ENCODE data around the gene TNFSF8. TPM values are rescaled to one million over a fixed set of nuclear protein-coding genes. Genes with fewer than 3 reads are reported as not detected.

TNFSF8 gene
- total RNA-seq, 1 donor from 2014 or later, result 3.8 TPM

DNA sequence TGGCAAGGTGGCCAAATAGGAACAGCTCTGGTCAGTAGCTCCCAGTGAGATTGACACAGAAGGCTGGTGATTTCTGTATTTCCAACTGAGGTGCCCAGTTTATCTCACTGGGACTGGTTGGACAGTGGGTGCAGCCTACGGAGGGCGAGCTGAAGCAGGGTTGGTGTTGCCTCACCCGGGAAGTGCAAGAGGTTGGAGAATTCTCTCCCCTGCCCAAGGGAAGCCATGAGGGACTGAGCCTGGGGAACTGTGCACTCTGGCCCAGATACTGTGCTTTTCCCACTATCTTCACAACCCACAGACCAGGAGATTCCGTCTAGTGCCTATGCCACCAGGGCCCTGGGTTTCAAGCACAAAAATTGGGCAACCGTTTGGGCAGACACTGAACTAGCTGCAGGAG, 61.0 kb downstream of the TNFSF8 start:
- Histone ChIP-seq H3K27ac (no peak overlapping the region), H3K27me3 (no peaks in the 10 kb centered on the region), H3K4me1 (peaks cover 8% of the 10 kb centered on the region), H3K9me3 (no peaks in the 10 kb centered on the region), H3K4me3 (no peak overlapping the region), H3K36me3 (no peaks in the 10 kb centered on the region)
- intact Hi-C loops (cut with DNase I), result no loop called here
- TF ChIP-seq, protein P1, sequence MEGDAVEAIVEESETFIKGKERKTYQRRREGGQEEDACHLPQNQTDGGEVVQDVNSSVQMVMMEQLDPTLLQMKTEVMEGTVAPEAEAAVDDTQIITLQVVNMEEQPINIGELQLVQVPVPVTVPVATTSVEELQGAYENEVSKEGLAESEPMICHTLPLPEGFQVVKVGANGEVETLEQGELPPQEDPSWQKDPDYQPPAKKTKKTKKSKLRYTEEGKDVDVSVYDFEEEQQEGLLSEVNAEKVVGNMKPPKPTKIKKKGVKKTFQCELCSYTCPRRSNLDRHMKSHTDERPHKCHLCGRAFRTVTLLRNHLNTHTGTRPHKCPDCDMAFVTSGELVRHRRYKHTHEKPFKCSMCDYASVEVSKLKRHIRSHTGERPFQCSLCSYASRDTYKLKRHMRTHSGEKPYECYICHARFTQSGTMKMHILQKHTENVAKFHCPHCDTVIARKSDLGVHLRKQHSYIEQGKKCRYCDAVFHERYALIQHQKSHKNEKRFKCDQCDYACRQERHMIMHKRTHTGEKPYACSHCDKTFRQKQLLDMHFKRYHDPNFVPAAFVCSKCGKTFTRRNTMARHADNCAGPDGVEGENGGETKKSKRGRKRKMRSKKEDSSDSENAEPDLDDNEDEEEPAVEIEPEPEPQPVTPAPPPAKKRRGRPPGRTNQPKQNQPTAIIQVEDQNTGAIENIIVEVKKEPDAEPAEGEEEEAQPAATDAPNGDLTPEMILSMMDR (IDR thresholded peaks at IDR 0.05), result no peak
- ATAC-seq, result no peak
- DNase-seq, result no peak

DNA sequence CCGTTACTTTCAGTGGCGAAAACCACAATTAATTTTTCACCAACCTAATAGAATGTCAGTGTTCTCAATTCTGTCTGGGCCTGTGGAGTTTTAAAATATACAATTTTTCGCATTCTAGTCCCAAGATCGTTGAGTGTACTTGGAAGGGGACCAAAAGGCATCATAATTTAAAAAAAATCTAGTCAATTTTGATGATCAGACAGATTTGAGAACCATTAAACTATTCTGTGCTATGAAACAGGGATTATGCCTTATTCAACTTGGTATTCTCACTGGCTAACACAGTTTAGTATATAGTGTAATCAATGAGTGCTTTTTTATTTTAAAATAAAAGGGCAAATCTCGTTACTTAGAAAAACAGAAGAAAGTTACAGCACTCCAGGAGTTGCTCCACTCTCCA, 63.1 kb downstream of the TNFSF8 start:
- DNase-seq (no peak), ATAC-seq (no peak)
- Histone ChIP-seq H3K4me1 (peaks cover 8% of the 10 kb centered on the region), H3K36me3 (no peaks in the 10 kb centered on the region), H3K9me3 (no peaks in the 10 kb centered on the region), H3K27me3 (no peaks in the 10 kb centered on the region), H3K4me3 (no peak overlapping the region), H3K27ac (no peak overlapping the region)
- intact Hi-C loops (cut with DNase I), result no loop called here
- TF ChIP-seq, protein P1 (IDR thresholded peaks at IDR 0.05), result no peak

DNA sequence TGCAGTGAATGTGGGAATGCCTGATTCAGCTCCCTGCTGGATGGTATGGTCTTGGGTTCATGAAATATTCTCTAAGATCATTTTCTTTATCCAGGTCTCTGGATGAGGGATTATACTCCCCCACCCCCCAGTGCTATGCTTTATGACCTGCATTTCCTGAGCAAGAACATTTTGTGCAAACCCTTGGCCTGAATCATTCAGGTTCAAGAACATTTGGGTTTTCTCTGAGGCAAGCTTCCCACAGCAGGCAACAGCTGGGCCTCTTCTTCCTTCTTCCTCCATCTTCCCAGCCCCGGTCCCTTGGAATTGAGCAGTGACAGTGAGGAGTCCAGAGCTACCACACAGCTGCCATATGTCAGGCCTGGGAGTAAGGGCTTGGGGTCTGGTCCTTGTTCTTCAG, 65.9 kb downstream of the TNFSF8 start:
- TF ChIP-seq, protein P1 (IDR thresholded peaks at IDR 0.05), result no peak
- Histone ChIP-seq H3K27ac (no peak overlapping the region), H3K36me3 (no peaks in the 10 kb centered on the region), H3K4me1 (peaks cover 3% of the 10 kb centered on the region), H3K27me3 (no peaks in the 10 kb centered on the region), H3K9me3 (no peaks in the 10 kb centered on the region), H3K4me3 (no peak overlapping the region)
- no peak for ATAC-seq
- DNase-seq, result no peak
- intact Hi-C loops (cut with DNase I), result no loop called here

DNA sequence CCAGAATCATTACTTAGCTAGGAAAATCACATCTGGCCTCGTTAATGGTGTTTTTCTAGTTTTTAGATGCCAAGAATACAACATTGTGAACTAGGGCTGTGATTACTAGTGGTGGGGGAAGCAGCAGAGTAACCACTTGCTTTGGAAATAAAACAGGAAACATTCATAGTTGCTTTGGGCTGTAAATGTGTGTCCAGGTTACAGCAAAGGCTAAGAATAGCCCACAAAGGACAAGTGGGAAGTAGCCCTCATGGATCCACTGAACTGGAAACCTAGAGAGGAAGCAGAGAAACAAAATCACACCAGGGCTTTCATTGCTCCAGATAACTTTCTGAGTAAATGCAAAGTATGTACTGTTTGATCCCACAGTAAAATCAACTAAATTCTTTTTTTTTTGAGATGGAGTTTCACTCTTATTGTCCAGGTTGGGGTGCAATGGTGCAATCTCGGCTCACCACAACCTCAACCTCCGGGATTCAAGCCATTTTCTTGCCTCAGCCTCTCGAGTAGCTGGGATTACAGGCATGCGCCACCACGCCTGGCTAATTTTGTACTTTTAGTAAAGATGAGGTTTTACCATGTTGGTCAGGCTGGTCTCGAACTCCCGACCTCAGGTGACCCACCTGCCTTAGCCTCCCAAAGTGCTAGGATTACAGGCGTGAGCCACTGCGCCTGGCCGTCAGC, 68.3 kb downstream of the TNFSF8 start:
- Histone ChIP-seq H3K27ac (no peak overlapping the region), H3K36me3 (no peaks in the 10 kb centered on the region), H3K4me1 (no peaks in the 10 kb centered on the region), H3K9me3 (no peaks in the 10 kb centered on the region), H3K4me3 (no peak overlapping the region), H3K27me3 (no peaks in the 10 kb centered on the region)
- intact Hi-C loops (cut with DNase I), result no loop called here
- TF ChIP-seq, protein P1 (IDR thresholded peaks at IDR 0.05), result no peak
- no peak for DNase-seq
- ATAC-seq, result no peak

DNA sequence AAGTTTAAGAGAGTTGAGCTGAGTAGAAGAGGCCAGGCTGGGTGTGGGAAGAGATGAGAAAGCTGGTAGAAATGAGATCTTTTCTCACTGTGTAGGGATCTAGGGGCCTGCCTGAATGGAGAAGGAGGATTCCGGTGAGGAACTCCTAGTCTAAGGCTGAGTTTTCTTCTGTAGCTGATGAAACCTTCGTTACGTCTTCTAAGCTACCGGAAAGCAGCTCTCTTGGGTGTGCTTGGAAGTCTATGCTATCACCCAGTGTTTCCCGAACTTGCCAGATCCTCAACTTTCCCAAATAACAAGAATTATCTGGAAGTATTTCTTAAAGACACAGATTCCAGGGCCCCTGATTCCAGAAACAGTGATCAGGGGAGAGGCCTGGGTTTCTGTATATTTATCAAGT, 69.1 kb downstream of the TNFSF8 start:
- Histone ChIP-seq H3K27ac (no peak overlapping the region), H3K4me3 (no peak overlapping the region), H3K9me3 (no peaks in the 10 kb centered on the region), H3K27me3 (no peaks in the 10 kb centered on the region), H3K36me3 (no peaks in the 10 kb centered on the region), H3K4me1 (no peaks in the 10 kb centered on the region)
- DNase-seq (no peak), ATAC-seq (no peak)
- TF ChIP-seq, protein P1 (IDR thresholded peaks at IDR 0.05), result no peak
- intact Hi-C loops (cut with DNase I), result no loop called here

DNA sequence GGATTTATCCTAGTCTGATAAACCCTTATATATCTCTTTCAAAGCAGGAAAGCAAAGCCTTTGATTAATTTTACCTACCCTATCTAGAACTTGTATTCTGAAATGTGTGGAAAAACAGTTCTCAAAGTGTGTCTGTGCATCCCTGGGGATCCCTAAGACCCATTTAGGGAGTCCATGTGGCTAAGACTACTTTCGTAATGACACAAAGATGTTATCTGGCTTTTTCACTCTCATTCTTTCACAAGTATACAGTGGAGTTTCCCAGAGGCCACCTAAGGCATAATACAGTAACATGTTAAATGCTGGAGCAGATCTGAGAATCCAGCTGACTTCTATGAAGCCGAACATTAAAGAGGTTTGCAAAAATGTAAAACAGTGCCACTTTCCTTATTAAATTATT, 70.2 kb downstream of the TNFSF8 start:
- Histone ChIP-seq H3K27me3 (no peaks in the 10 kb centered on the region), H3K9me3 (no peaks in the 10 kb centered on the region), H3K4me1 (no peaks in the 10 kb centered on the region), H3K4me3 (no peak overlapping the region), H3K27ac (no peak overlapping the region), H3K36me3 (no peaks in the 10 kb centered on the region)
- DNase-seq, result no peak
- TF ChIP-seq, protein P1 (IDR thresholded peaks at IDR 0.05), result no peak
- intact Hi-C loops (cut with DNase I), result no loop called here
- ATAC-seq, result no peak
